GM23338 (cell line): ENCODE data around the gene RNF13.

Experiments
- CREB1 ChIP-seq: fragments of 250-450 bp; sonication (Bioruptor Pico); IDR thresholded peaks from 2 replicates; pipeline ENCODE4 v1.5.0; 2020; ENCODE audit warnings: low read depth, mild to moderate bottlenecking, moderate library complexity
- CTCF ChIP-seq, 2 experiments: fragments of 200-600 bp in 1 of 2; sonication (generic) in 1 of 2; conservative IDR thresholded peaks; 2 replicates each; pipeline versions ENCODE4 v1.5.1 to v1.6.1; 2016 to 2017; ENCODE audit warnings: antibody characterized with exemption in 2 of 2, low read depth in 2 of 2, mild to moderate bottlenecking in 2 of 2, moderate library complexity in 1 of 2
- ETS1 ChIP-seq: IDR thresholded peaks from 2 replicates; pipeline ENCODE4 v1.6.1; 2016; ENCODE audit warnings: antibody characterized with exemption
- EZH2 ChIP-seq: fragments of 200-600 bp; sonication (generic); IDR thresholded peaks from one replicate; pipeline ENCODE4 v1.8.0; 2017; ENCODE audit warnings: antibody characterized with exemption, mild to moderate bottlenecking, low read depth; ENCODE audit not compliant: unreplicated experiment
- EZH2phosphoT487 ChIP-seq: fragments of 200-600 bp; sonication (generic); IDR thresholded peaks from one replicate; pipeline ENCODE4 v1.8.1; 2018; ENCODE audit warnings: antibody characterized with exemption; ENCODE audit not compliant: unreplicated experiment
- POLR2AphosphoS5 ChIP-seq: IDR thresholded peaks from 2 replicates; pipeline ENCODE4 v1.6.1; 2016; ENCODE audit warnings: antibody characterized with exemption, low read depth
- TF ChIP-seq, protein P1 (sequence below): IDR thresholded peaks from one replicate; pipeline ENCODE4 v1.6.1; 2018; ENCODE audit warnings: antibody characterized with exemption; ENCODE audit not compliant: unreplicated experiment

- TF ChIP-seq CTCF (conservative IDR thresholded peaks at IDR 0.05; ENCODE audit: low read depth in 2 of 2), result no peak
- TF ChIP-seq, protein P1, sequence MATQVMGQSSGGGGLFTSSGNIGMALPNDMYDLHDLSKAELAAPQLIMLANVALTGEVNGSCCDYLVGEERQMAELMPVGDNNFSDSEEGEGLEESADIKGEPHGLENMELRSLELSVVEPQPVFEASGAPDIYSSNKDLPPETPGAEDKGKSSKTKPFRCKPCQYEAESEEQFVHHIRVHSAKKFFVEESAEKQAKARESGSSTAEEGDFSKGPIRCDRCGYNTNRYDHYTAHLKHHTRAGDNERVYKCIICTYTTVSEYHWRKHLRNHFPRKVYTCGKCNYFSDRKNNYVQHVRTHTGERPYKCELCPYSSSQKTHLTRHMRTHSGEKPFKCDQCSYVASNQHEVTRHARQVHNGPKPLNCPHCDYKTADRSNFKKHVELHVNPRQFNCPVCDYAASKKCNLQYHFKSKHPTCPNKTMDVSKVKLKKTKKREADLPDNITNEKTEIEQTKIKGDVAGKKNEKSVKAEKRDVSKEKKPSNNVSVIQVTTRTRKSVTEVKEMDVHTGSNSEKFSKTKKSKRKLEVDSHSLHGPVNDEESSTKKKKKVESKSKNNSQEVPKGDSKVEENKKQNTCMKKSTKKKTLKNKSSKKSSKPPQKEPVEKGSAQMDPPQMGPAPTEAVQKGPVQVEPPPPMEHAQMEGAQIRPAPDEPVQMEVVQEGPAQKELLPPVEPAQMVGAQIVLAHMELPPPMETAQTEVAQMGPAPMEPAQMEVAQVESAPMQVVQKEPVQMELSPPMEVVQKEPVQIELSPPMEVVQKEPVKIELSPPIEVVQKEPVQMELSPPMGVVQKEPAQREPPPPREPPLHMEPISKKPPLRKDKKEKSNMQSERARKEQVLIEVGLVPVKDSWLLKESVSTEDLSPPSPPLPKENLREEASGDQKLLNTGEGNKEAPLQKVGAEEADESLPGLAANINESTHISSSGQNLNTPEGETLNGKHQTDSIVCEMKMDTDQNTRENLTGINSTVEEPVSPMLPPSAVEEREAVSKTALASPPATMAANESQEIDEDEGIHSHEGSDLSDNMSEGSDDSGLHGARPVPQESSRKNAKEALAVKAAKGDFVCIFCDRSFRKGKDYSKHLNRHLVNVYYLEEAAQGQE, result no peak
- TF ChIP-seq CREB1 (CRISPR knock-in tag), result no peak
- TF ChIP-seq ETS1, result no peak
- TF ChIP-seq POLR2AphosphoS5, result no peak
- TF ChIP-seq EZH2, result no peak
- no peak for TF ChIP-seq EZH2phosphoT487
Measured at GRCh38 chr3:150006794-150007193, 193.8 kb downstream of the RNF13 start.
